Measurements from ENCODE around the gene RWDD3. TPM values are rescaled to one million over a fixed set of nuclear protein-coding genes. Genes with fewer than 3 reads are reported as not detected.

RWDD3 gene
- total and polyA plus RNA-seq, 2 of the 4 experiments (the other 2 are of a cell fraction), result 10.4 to 13.6 TPM

DNA sequence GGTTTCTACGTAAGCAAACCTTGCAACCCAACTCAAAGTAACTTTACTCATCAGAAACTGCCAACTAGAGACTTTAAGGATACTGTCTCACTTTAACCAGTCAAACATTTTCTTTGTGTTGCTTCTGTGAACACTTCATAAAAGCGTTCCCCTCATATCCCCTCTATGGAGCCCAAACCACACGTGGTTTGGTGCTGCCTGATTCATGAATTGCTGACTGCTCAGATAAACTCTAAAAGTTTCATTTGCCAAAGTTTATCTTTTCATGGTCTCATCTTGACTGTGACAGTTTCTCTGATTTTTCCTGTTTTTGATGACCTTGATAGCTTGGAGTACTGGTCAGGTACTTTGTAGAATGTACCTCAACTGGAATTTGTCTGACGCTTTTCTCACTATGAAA, 14.6 kb upstream of the RWDD3 start:
- intact Hi-C loops (cut with micrococcal nuclease) (no loop called here), dilution Hi-C loops (cut with HindIII; ENCODE audit: low sequenced_read_pairs, unreplicated experiment) (no loop called here)

More for the DNA sequence above, 14.6 kb upstream of the RWDD3 start:
- no peak overlapping the region for H2BK15ac ChIP-seq (ENCODE audit: low read depth, low read length)
- H3K23ac ChIP-seq (ENCODE audit: low read depth, low read length), result no peak overlapping the region
- H4K8ac ChIP-seq (ENCODE audit: low read depth in 2 of 2, low read length in 2 of 2), result no peak overlapping the region
- no peak overlapping the region for H2AK9ac ChIP-seq (replicated peaks; ENCODE audit: low read depth, low read length, poor library complexity)
- peaks cover 4% of the 10 kb centered on the region; the same call in 1 of the 2 replicates for H3K9me1 ChIP-seq (ENCODE audit: insufficient read depth, low read length)
- no CpG with 5 or more reads among the region's 4 CpGs for WGBS, 2 experiments (ENCODE audit: extremely low coverage in 2 of 2, insufficient read length in 1 of 2)
- no peaks in the 10 kb centered on the region for H3K36me3 ChIP-seq (ENCODE audit: control insufficient read depth, insufficient read depth, low read length)
- no TSS peak for BruUV-seq (replicated peaks)
- H3K27me3 ChIP-seq (ENCODE audit: control insufficient read depth, insufficient read depth, low read length), result peaks cover 2% of the 10 kb centered on the region; the same call in 1 of the 2 replicates
- no peaks in the 10 kb centered on the region for H3K9me3 ChIP-seq (ENCODE audit: control insufficient read depth, insufficient read depth, low read length)
- H2AK5ac ChIP-seq (ENCODE audit: low read depth, low read length), result no peak overlapping the region
- no peak overlapping the region for H3K9ac ChIP-seq (ENCODE audit: low read depth, low read length)
- H4K91ac ChIP-seq (ENCODE audit: insufficient read depth, low read depth, low read length), result no peak overlapping the region
- H4K5ac ChIP-seq (ENCODE audit: low read depth, low read length), result no peak overlapping the region
- H3K14ac ChIP-seq (replicated peaks; ENCODE audit: low read depth, low read length), result no peak overlapping the region
- H2BK120ac ChIP-seq (ENCODE audit: low read depth, low read length), result no peak overlapping the region
- no peak overlapping the region for H2BK20ac ChIP-seq (ENCODE audit: low read depth, low read length)
- H3K4me2 ChIP-seq (ENCODE audit: low read depth, low read length), result no peak overlapping the region
- no peak overlapping the region for H3K18ac ChIP-seq (ENCODE audit: low read depth, low read length)
- no peak overlapping the region for H3K4ac ChIP-seq (ENCODE audit: low read depth, low read length)
- ATAC-seq (ENCODE audit: low read depth) (no peak), DNase-seq (no peak)
- ChIA-PET CTCF (no interaction called here), POLR2A (ENCODE audit: unreplicated experiment) (no interaction called here)
- no peaks in the 10 kb centered on the region for H3K4me1 ChIP-seq (ENCODE audit: control insufficient read depth, insufficient read depth, low read length)
- TF ChIP-seq CHD1 (IDR thresholded peaks at IDR 0.05; ENCODE audit: low read depth, low read length), result no peak
- TF ChIP-seq POLR2A (IDR thresholded peaks at IDR 0.05; ENCODE audit: low read depth, low read length), result no peak
- no peak for TF ChIP-seq RAD21 (IDR thresholded peaks at IDR 0.05; ENCODE audit: low read length)
- no peak for TF ChIP-seq CEBPB (IDR thresholded peaks at IDR 0.05; ENCODE audit: low read depth, low read length)
- TF ChIP-seq NFE2L2 (IDR thresholded peaks at IDR 0.05; ENCODE audit: low read depth, low read length), result no peak
- no peak for TF ChIP-seq BHLHE40 (IDR thresholded peaks at IDR 0.05; ENCODE audit: low read depth, low read length)
- TF ChIP-seq MAZ (IDR thresholded peaks at IDR 0.05; ENCODE audit: borderline replicate concordance, low read depth, low read length), result no peak
- no peak for TF ChIP-seq SMC3 (IDR thresholded peaks at IDR 0.05; ENCODE audit: low read depth, low read length)
- TF ChIP-seq, protein P1, sequence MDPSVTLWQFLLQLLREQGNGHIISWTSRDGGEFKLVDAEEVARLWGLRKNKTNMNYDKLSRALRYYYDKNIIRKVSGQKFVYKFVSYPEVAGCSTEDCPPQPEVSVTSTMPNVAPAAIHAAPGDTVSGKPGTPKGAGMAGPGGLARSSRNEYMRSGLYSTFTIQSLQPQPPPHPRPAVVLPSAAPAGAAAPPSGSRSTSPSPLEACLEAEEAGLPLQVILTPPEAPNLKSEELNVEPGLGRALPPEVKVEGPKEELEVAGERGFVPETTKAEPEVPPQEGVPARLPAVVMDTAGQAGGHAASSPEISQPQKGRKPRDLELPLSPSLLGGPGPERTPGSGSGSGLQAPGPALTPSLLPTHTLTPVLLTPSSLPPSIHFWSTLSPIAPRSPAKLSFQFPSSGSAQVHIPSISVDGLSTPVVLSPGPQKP (IDR thresholded peaks at IDR 0.05; ENCODE audit: borderline replicate concordance, low read depth, low read length), result no peak
- TF ChIP-seq MAFK (IDR thresholded peaks at IDR 0.05; ENCODE audit: low read depth, low read length), result no peak
- TF ChIP-seq RCOR1 (IDR thresholded peaks at IDR 0.05; ENCODE audit: insufficient replicate concordance, low read length), result no peak
- TF ChIP-seq, protein P2, sequence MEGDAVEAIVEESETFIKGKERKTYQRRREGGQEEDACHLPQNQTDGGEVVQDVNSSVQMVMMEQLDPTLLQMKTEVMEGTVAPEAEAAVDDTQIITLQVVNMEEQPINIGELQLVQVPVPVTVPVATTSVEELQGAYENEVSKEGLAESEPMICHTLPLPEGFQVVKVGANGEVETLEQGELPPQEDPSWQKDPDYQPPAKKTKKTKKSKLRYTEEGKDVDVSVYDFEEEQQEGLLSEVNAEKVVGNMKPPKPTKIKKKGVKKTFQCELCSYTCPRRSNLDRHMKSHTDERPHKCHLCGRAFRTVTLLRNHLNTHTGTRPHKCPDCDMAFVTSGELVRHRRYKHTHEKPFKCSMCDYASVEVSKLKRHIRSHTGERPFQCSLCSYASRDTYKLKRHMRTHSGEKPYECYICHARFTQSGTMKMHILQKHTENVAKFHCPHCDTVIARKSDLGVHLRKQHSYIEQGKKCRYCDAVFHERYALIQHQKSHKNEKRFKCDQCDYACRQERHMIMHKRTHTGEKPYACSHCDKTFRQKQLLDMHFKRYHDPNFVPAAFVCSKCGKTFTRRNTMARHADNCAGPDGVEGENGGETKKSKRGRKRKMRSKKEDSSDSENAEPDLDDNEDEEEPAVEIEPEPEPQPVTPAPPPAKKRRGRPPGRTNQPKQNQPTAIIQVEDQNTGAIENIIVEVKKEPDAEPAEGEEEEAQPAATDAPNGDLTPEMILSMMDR (conservative IDR thresholded peaks at IDR 0.05; ENCODE audit: low read depth, low read length), result no peak
- no peak for TF ChIP-seq FOS (IDR thresholded peaks at IDR 0.05; ENCODE audit: low read depth, low read length)
- TF ChIP-seq, protein P3, sequence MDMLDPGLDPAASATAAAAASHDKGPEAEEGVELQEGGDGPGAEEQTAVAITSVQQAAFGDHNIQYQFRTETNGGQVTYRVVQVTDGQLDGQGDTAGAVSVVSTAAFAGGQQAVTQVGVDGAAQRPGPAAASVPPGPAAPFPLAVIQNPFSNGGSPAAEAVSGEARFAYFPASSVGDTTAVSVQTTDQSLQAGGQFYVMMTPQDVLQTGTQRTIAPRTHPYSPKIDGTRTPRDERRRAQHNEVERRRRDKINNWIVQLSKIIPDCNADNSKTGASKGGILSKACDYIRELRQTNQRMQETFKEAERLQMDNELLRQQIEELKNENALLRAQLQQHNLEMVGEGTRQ (IDR thresholded peaks at IDR 0.05; ENCODE audit: low read depth, low read length), result no peak
- TF ChIP-seq MXI1 (IDR thresholded peaks at IDR 0.05; ENCODE audit: borderline replicate concordance, low read depth, low read length), result no peak
- TF ChIP-seq RFX5 (IDR thresholded peaks at IDR 0.05; ENCODE audit: low read depth, low read length), result no peak
- H4K20me1 ChIP-seq (ENCODE audit: insufficient read depth, low read length), result no peaks in the 10 kb centered on the region
- H3K56ac ChIP-seq (ENCODE audit: extremely low read depth, insufficient read depth, low read length), result no peak overlapping the region
- in situ Hi-C loops (cut with MboI; ENCODE audit: low sequenced_read_pairs), result no loop called here
- H3K27ac ChIP-seq (ENCODE audit: insufficient read depth, low read length), result no peak overlapping the region
- H2AFZ ChIP-seq (replicated peaks; ENCODE audit: low read length, poor library complexity), result no peak overlapping the region
- no peak overlapping the region for H3K4me3 ChIP-seq (ENCODE audit: insufficient read depth, low read depth, low read length)
- H3K79me1 ChIP-seq (ENCODE audit: low read depth in 1 of 2, low read length in 2 of 2), result no peaks in the 10 kb centered on the region
- H2BK5ac ChIP-seq (ENCODE audit: low read depth, low read length, poor library complexity, severe bottlenecking), result no peak overlapping the region
